Spleen (tissue), 11 donors: ENCODE data around the gene CACNA1H. TPM values are rescaled to one million over a fixed set of nuclear protein-coding genes. Genes with fewer than 3 reads are reported as not detected.

Source experiments
- DNase-seq: peaks from one replicate; pipeline ENCODE4 v3.0.0-alpha.2; 2020
- H3K27ac ChIP-seq, 8 donors: fragments of 200-600 bp; sonication (generic) in 7 of 8; 1 replicate in 4 of 8; 2 replicates in 4 of 8; pipeline versions ENCODE4 v1.5.0 to v1.8.0; 2016 to 2021; ENCODE audit warnings: inconsistent platforms in 4 of 8, mild to moderate bottlenecking in 4 of 8, moderate library complexity in 1 of 8
- H3K27me3 ChIP-seq, 7 donors: fragments of 200-600 bp; sonication (generic) in 6 of 7; replicated peaks in 1 of 7; 1 replicate in 4 of 7; 2 replicates in 3 of 7; pipeline versions ENCODE4 v1.5.0 to v1.8.0; 2016 to 2021; ENCODE audit warnings: inconsistent platforms in 3 of 7, mild to moderate bottlenecking in 1 of 7
- H3K36me3 ChIP-seq, 6 donors: fragments of 200-600 bp; sonication (generic) in 5 of 6; 1 replicate in 4 of 6; 2 replicates in 2 of 6; pipeline versions ENCODE4 v1.5.0 to v1.8.0; 2016 to 2021; ENCODE audit warnings: inconsistent platforms in 2 of 6
- H3K4me1 ChIP-seq, 6 donors: fragments of 200-600 bp; sonication (generic) in 5 of 6; 1 replicate in 3 of 6; 2 replicates in 3 of 6; pipeline versions ENCODE4 v1.5.0 to v1.8.0; 2016 to 2021; ENCODE audit warnings: inconsistent platforms in 3 of 6
- H3K4me3 ChIP-seq, 8 donors: fragments of 200-600 bp; sonication (generic) in 7 of 8; 1 replicate in 4 of 8; 2 replicates in 4 of 8; pipeline versions ENCODE4 v1.5.0 to v1.8.0; 2016 to 2021; ENCODE audit warnings: inconsistent platforms in 4 of 8, mild to moderate bottlenecking in 4 of 8, moderate library complexity in 2 of 8
- H3K9me3 ChIP-seq, 8 donors: fragments of 200-600 bp; sonication (generic) in 7 of 8; 1 replicate in 4 of 8; 2 replicates in 4 of 8; pipeline versions ENCODE4 v1.5.0 to v1.8.0; 2016 to 2021; ENCODE audit warnings: inconsistent platforms in 4 of 8
- CTCF ChIP-seq, 11 experiments: fragments of 200-600 bp in 7 of 11; fragments of 450-650 bp in 4 of 11; sonication (generic) in 4 of 11; IDR thresholded peaks in 8 of 11; conservative IDR thresholded peaks in 3 of 11; 1 replicate in 7 of 11; 2 replicates in 4 of 11; pipeline versions ENCODE4 v1.4.0 to v1.8.0; 2016 to 2021; ENCODE audit warnings: antibody characterized with exemption in 11 of 11, inconsistent platforms in 4 of 11, mild to moderate bottlenecking in 1 of 11
- POLR2A ChIP-seq, 3 donors: fragments of 450-650 bp; IDR thresholded peaks; one replicate each; pipeline ENCODE4 v1.5.1; 2017; ENCODE audit warnings: antibody characterized with exemption in 3 of 3, mild to moderate bottlenecking in 1 of 3
- POLR2AphosphoS5 ChIP-seq, 3 donors: sonication (generic); formaldehyde crosslinking; IDR thresholded peaks; one replicate each; pipeline ENCODE4 v1.5.1; 2017; ENCODE audit warnings: antibody characterized with exemption in 3 of 3
- WGBS, 5 donors: extraction: QIAGEN DNeasy Blood & Tissue Kit in 3 of 5; methylation state at CpG; one replicate each; pipeline versions ENCODE4 v1.1.5 to v1.1.7; 2013 to 2018; 5-methylcytosine and 5-hydroxymethylcytosine counted together
- intact Hi-C: fragments of 100-400 bp; cut with DNase I; formaldehyde crosslinking; loops from one replicate; pipeline ENCODE4 v1.15.0; 2023; ENCODE audit warnings: low total_unique reads
- polyA plus RNA-seq, 3 donors: library from polyadenylated mRNA; stranded (reverse); fragments of 200-250 nt; gene quantifications; one replicate each; pipeline ENCODE4 v1.2.1, GENCODE V29; 2013
- total RNA-seq, 7 donors: library from RNA; depleted of rRNA in 3 of 7; stranded (reverse); fragments of >200 nt in 3 of 7; fragmentation: NEBNext Ultra II Directional in 4 of 7; extraction: Animal tissue kit (Norgen Biotek cat#: 25700) in 4 of 7; gene quantifications; one replicate each; pipeline versions ENCODE4 v1.1.0 to v1.2.1, GENCODE V29; 2016 to 2021
- donor health status: healthy with polysubstance abuse.
- donor health status: DM: no; HTN: no; CAD: no; lungs with moderate emphysema.
- donor health status: DM: no; HTN: no; CAD: no.
- donor health status: Bipolar disorder and iron deficiency.
- donor health status: healthy.
- donor health status: DM: no; HTN: no; CAD: no.
- donor health status: DM: yes; HTN: yes; CAD: no.

The CACNA1H gene
- total and polyA plus RNA-seq, 10 donors: 0.33 to 2.1 (median 0.70) TPM

GRCh38 chr16:1210461-1210860 lies 57.6 kb downstream of the CACNA1H start:
- no peaks in the 10 kb centered on the region for H3K4me1 ChIP-seq
- no peaks in the 10 kb centered on the region for H3K36me3 ChIP-seq
- no peak overlapping the region for H3K27ac ChIP-seq
- no peak for TF ChIP-seq CTCF (IDR thresholded peaks at IDR 0.05 in 8 of 11, conservative IDR thresholded peaks at IDR 0.05 in 3 of 11)
- no peak for TF ChIP-seq POLR2A (IDR thresholded peaks at IDR 0.05)
- TF ChIP-seq POLR2AphosphoS5 (IDR thresholded peaks at IDR 0.05): no peak
- H3K4me3 ChIP-seq: no peak overlapping the region
- intact Hi-C loops: no loop called here
- H3K9me3 ChIP-seq: no peaks in the 10 kb centered on the region
- no peak for DNase-seq
- peaks cover 0 to 55% (median 0%) of the 10 kb centered on the region in 7 donors for H3K27me3 ChIP-seq
- 86 to 93% (median 88%) methylated on average over 12 to 23 of the region's 23 CpGs for WGBS, 5 donors

GRCh38 chr16:1211451-1212268 lies 58.8 kb downstream of the CACNA1H start:
- intact Hi-C loops: no loop called here
- DNase-seq: no peak
- no peak for TF ChIP-seq POLR2AphosphoS5 (IDR thresholded peaks at IDR 0.05)
- no peak for TF ChIP-seq POLR2A (IDR thresholded peaks at IDR 0.05)
- TF ChIP-seq CTCF (IDR thresholded peaks at IDR 0.05 in 8 of 11, conservative IDR thresholded peaks at IDR 0.05 in 3 of 11): no peak
- Histone ChIP-seq H3K27me3 (peaks cover 0 to 55% (median 0%) of the 10 kb centered on the region in 7 donors), H3K4me1 (no peaks in the 10 kb centered on the region), H3K27ac (no peak overlapping the region), H3K36me3 (no peaks in the 10 kb centered on the region), H3K4me3 (no peak overlapping the region), H3K9me3 (no peaks in the 10 kb centered on the region)
- WGBS, 5 donors: 81 to 91% (median 89%) methylated on average over 42 to 65 of the region's 65 CpGs

GRCh38 chr16:1212616-1213194 lies 59.8 kb downstream of the CACNA1H start:
- Histone ChIP-seq H3K4me3 (no peak overlapping the region), H3K9me3 (no peaks in the 10 kb centered on the region), H3K36me3 (no peaks in the 10 kb centered on the region), H3K27me3 (peaks cover 0 to 51% (median 0%) of the 10 kb centered on the region in 7 donors), H3K4me1 (no peaks in the 10 kb centered on the region), H3K27ac (no peak overlapping the region)
- no peak for DNase-seq
- WGBS, 5 donors: 89 to 93% (median 91%) methylated on average over 21 to 40 of the region's 40 CpGs
- intact Hi-C loops: no loop called here
- no peak for TF ChIP-seq POLR2A (IDR thresholded peaks at IDR 0.05)
- no peak for TF ChIP-seq POLR2AphosphoS5 (IDR thresholded peaks at IDR 0.05)
- no peak for TF ChIP-seq CTCF (IDR thresholded peaks at IDR 0.05 in 8 of 11, conservative IDR thresholded peaks at IDR 0.05 in 3 of 11)

GRCh38 chr16:1213231-1213630 lies 60.3 kb downstream of the CACNA1H start:
- H3K27me3 ChIP-seq: peaks cover 0 to 50% (median 0%) of the 10 kb centered on the region in 7 donors
- 73 to 85% (median 81%) methylated on average over 4 to 8 of the region's 8 CpGs for WGBS, 5 donors
- no peak overlapping the region for H3K27ac ChIP-seq
- no peaks in the 10 kb centered on the region for H3K36me3 ChIP-seq
- no peak for DNase-seq
- H3K4me1 ChIP-seq: no peaks in the 10 kb centered on the region
- no peaks in the 10 kb centered on the region for H3K9me3 ChIP-seq
- H3K4me3 ChIP-seq: no peak overlapping the region
- TF ChIP-seq POLR2A (IDR thresholded peaks at IDR 0.05): no peak
- no peak for TF ChIP-seq CTCF (IDR thresholded peaks at IDR 0.05 in 8 of 11, conservative IDR thresholded peaks at IDR 0.05 in 3 of 11)
- TF ChIP-seq POLR2AphosphoS5 (IDR thresholded peaks at IDR 0.05): no peak
- intact Hi-C loops: no loop called here
